HG02571 (cell line): ENCODE data around the gene ATP13A2.

Experiments used
- ATAC-seq: cut with Tn5 transposase; IDR thresholded peaks from one replicate; pipeline ENCODE4 v1.9.1; 2021; ENCODE audit warnings: mild to moderate bottlenecking, moderate library complexity; ENCODE audit not compliant: unreplicated experiment

The ATP13A2 gene

DNA sequence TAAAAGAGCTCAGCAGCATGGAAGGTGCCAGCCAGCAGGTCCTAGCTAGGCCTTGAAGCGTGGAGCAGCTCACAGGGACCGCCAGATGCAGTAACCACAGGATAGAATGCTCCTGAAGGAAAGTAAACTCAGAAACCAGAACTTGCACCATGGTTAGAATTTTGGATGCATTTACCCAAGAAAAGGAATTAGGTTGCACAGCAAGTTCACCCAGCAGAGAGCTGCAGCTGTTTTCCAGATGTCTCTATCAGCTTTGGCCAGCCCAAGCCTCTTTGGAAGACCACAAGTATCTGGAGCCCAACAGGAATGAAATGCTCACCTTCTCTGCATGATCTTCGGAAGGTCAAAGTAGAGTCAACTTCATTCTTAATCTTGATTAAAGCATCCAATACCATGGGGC, 21.0 kb upstream of the ATP13A2 start:
- no peak for ATAC-seq

DNA sequence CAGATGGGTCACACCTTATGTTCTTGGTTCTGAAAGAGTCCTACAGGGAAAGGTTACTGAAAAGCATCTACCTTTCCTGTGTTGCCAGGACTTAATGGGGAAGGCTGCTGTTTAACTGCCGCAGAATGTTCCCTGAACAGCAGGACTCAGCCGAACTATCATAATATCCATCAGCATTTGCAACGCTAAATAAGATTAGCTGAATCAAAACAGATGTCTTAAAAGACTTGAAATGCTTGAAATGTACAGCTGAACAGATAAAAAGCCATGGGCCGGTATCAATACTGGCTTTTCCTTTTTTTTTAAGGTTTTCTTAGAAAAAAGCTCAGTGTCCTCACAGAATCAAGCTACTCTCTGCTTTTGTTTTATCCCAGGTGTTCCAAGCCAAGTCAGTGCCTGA, 19.7 kb upstream of the ATP13A2 start:
- no peak for ATAC-seq

DNA sequence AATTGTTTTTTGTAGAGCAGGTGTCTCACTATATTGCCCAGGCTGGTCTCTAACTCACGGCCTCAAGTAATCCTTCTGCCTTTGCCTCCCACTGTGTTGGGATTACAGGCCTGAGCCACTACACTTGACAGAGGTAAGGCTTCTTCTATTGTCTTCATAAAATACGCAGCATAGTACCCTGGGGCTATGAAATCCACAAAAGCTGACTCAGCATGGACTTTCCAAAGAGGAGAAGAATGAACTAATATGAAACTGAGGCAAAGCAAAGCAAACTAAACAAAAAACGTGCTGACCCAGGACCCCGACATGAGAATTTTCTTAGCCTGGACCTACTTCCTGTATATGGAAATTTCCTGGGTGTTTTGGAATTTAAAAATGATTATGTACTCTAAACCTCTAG, 18.5 kb upstream of the ATP13A2 start:
- ATAC-seq: no peak

GRCh38 chr1:17028662-17029188, 17.0 kb upstream of the ATP13A2 start:
- no peak for ATAC-seq

DNA sequence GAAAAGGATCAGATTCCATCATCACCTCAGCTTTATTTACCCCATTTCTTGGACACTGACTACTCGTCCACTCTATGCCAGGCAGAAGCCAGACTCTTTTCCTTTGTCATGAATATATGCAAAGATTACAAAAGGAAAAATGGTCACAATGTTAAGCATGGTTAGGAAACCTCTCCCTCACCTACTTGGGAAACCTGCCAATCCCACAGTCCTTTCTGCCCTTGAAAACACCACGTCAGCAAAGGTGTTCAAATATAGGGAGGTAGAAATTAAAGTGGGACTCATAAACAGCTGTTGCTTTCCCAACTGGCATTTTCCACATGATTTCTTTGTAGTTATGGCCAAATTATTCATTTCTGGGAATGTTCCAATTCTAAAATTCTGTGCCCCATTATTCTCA, 16.2 kb upstream of the ATP13A2 start:
- ATAC-seq: no peak

GRCh38 chr1:17027403-17027802, 15.7 kb upstream of the ATP13A2 start:
- no peak for ATAC-seq

- no peak for ATAC-seq
Measured at GRCh38 chr1:17024721-17025120, 13.0 kb upstream of the ATP13A2 start.

DNA sequence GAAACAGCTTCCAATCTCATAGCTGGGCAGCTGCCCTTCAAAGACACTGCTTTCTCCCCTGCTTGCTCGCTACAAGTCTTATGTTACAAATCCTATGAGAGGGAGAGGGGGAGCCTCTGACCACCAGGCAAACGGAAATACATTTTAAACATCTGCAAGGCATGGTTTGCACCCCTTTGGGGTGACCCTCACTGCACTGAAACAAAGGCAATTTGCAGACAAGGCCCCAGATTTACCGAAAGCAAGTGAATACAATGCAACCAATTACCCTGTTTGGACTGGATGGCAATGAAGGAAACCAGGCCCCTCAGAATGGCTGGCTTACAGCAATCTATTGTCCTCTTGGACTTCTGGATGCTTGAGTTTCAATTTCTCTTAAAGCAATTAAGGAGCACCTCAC, 11.8 kb upstream of the ATP13A2 start:
- no peak for ATAC-seq

GRCh38 chr1:17023102-17023501, 11.4 kb upstream of the ATP13A2 start:
- ATAC-seq: no peak

DNA sequence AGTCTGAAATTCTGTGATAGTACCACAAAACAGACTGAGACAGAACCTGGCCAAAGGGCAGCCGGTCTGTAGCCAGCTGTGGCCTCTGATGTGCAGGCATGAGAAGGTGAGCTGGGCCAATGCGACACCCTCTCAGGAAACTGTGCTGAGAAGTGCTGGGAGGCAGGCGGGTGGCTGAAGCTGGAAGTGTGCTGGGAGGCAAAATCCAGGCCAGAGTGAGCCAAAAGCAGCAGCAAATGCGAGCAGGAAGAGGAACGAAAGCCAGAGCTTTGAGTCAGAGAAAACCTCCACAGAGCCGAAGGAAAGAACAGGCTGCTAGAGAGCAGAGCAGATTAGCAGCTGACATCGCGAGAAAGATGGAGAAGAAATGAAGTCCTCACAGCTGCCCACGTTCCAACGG, 10.2 kb upstream of the ATP13A2 start:
- no peak for ATAC-seq

DNA sequence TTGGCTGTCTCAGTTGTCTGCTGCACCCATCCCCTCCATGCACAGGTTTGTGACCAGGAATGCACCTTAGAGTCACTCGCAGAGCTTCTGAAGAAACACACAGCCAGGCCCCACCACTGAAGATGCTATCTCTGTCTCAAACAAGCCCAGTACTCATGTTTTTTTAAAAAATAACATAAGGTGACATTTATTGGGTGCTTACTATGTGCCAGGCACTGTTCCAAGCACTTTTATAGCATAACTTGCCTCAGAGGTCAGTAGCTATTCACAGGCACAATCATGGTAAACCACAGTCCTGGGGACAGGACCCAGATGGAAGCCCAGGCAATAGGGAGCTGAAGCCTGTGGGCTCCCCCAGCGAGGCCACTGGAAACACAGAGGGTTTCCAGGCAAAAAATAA, 8.8 kb upstream of the ATP13A2 start:
- ATAC-seq: no peak

- peak; percentile 51 for ATAC-seq
Measured at GRCh38 chr1:17018849-17019248, 7.1 kb upstream of the ATP13A2 start.

GRCh38 chr1:17017435-17017834, 5.7 kb upstream of the ATP13A2 start:
- no peak for ATAC-seq

DNA sequence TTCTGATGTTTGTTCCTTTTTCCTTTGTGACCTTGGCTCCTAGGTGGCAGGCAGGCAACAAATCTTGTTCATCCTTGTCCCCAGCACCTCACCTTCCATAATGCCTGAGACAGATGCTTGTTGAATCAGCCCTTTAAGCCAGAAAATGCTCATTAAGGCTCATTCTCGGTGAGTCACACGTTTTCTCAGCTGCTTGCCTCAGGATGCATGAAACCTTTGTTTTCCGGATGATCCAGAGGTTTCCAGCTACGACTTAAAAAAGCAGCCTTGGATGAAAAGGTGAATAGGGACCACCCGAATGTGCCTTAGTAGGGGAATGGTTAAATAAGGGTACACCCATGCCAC, 4.6 kb upstream of the ATP13A2 start:
- ATAC-seq: no peak

DNA sequence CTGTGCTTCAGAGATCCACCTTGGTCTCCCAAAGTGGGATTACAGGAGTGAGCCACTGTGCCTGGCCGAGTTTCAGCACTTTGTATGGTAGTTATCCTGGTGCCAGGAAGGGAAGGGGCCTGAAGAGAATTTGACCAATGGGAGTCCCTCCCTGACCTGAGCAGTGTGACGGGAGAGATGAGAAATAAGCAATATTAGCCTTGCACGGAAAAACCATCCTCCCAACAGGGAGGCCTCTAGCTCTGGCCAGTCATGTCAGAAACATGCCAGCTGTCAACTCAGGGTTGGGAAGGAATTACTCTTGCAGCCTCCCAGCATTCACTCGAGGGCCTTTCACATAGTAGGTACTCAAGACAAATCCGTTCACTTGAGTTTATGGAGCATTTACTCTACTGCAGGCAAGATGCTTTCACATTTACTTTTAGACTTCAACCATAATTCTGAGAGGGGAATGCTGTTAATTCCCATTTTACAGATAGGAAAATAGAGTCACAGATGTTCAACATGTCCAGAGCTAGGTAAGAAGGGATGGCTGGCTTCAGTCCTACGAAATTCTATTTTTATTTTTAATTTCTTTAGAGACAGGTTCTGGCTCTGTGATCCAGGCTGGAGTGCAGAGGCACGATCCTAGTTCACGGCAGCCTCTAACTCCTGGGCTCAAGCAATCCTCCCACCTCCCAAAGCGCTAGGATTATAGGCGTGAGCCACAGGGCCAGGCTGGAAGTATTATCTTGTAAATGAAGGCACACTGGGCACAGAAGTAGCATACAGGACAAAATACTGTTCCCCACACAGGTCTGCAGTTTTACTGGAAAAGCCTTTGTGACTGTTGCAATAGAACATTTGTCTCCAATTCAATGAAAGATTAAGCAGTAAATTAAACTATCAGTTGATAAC, 3.2 kb upstream of the ATP13A2 start:
- no peak for ATAC-seq

DNA sequence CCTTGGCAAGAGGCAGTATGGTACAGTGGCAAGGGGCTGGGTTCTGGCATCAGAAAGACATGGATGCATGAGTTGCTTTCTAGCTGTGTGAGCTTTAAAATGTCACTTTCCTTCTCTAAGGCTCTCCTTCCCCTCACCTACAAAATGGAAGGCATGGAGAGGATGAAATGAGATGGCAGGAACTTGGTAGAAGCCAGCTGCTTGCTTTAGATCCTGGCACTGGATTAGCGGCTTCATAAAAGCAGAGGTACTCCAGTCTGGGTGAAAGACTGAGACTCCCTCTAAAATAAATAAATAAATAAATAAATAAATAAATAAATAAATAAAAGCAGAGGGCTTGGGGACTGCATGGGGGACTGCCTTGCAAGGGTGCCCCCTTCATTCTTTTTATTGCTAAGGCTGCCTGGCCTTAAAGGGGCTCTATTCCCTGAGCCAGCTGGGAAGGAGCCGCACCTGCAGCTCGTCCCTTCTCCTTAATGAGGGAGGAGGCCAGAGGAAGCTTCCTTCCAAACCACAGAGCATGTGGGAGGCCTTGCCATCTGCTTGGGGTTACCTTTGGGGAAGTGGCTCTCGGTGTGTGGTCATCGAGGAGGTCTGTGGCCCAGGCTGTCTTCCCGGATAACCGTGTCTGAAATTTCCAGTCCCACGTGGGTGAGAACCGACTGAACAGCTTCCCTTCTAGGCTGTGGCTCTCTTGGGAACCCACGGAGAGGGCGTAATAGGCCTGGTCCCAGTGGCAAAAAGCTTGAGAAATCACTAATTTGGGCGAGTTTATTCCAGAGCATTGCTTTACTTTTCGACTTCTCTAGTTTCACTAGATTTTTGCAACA, 2.0 kb upstream of the ATP13A2 start:
- no peak for ATAC-seq

DNA sequence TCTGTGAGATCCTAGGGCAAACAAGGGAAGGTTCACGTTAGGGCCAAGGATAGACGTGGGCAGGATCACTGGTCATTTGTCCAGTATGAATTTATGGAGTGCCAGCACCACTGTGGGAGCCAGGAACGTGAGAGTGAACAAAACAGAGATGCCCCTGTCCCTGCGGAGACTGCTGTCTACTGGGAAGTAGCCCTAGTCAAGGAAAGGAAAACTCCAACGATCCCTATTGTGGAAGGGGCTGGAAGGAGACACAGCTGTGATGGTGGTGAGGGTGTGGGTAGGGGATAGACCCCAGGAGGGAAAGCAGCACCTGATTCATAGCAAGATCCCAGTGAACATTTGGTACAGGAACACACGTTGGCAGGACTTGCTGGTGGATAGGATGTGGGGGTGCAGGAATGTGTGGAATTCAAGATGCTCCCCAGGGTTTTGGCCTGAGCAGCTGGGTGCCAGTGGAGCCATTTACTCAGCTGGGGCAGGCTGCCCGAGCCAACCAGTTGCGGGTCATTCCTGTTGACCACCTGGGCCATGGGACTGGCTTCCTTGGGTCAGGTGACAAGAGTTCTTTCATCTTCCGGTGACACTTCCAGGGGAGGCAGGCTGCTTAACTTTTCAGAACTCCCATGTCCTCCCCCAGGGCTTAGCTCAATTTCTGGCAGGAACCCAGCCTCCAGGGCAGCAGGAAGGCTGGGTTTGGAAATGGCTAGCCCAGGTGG, 1.2 kb upstream of the ATP13A2 start:
- no peak for ATAC-seq

- no peak for ATAC-seq
Measured at GRCh38 chr1:17011092-17011438, 663 bp downstream of the ATP13A2 start.

- ATAC-seq: no peak
Measured at GRCh38 chr1:17009706-17010105, 2.0 kb downstream of the ATP13A2 start.

GRCh38 chr1:17008208-17008855, 3.4 kb downstream of the ATP13A2 start:
- no peak for ATAC-seq

GRCh38 chr1:17007121-17007520, 4.6 kb downstream of the ATP13A2 start:
- ATAC-seq: no peak
